HG03378 (cell line): ENCODE measurements around the gene ENDOV.

ENCODE experiments used
- ATAC-seq: cut with Tn5 transposase; IDR thresholded peaks from one replicate; pipeline ENCODE4 v1.9.1; 2021; ENCODE audit warnings: mild to moderate bottlenecking, moderate library complexity; ENCODE audit not compliant: unreplicated experiment

ENDOV gene

GRCh38 chr17:80414508-80414802 lies 512 bp upstream of the ENDOV start:
- no peak for ATAC-seq

GRCh38 chr17:80415626-80416137 lies 715 bp downstream of the ENDOV start:
- no peak for ATAC-seq

GRCh38 chr17:80416260-80416939 lies 1.4 kb downstream of the ENDOV start:
- no peak for ATAC-seq

GRCh38 chr17:80416940-80417293 lies 1.9 kb downstream of the ENDOV start:
- ATAC-seq: no peak

- no peak for ATAC-seq
These were observed 3.6 kb downstream of the ENDOV start for GRCh38 chr17:80418589-80418988.

- no peak for ATAC-seq
These were observed 4.3 kb downstream of the ENDOV start for GRCh38 chr17:80419255-80419654.

GRCh38 chr17:80421381-80422090 lies 6.6 kb downstream of the ENDOV start:
- ATAC-seq: no peak

- no peak for ATAC-seq
These were observed 7.3 kb downstream of the ENDOV start for GRCh38 chr17:80422276-80422675.

- ATAC-seq: no peak
These were observed 8.0 kb downstream of the ENDOV start for GRCh38 chr17:80422981-80423380.

GRCh38 chr17:80423536-80424225 lies 8.7 kb downstream of the ENDOV start:
- ATAC-seq: no peak

GRCh38 chr17:80424261-80424660 lies 9.3 kb downstream of the ENDOV start:
- no peak for ATAC-seq

GRCh38 chr17:80424878-80425765 lies 10.2 kb downstream of the ENDOV start:
- ATAC-seq: no peak

- ATAC-seq: no peak
These were observed 11.0 kb downstream of the ENDOV start for GRCh38 chr17:80425835-80426426.

- no peak for ATAC-seq
These were observed 11.8 kb downstream of the ENDOV start for GRCh38 chr17:80426671-80427326.

GRCh38 chr17:80427366-80428282 lies 12.7 kb downstream of the ENDOV start:
- ATAC-seq: no peak

GRCh38 chr17:80428363-80428762 lies 13.4 kb downstream of the ENDOV start:
- ATAC-seq: no peak

GRCh38 chr17:80428796-80429195 lies 13.8 kb downstream of the ENDOV start:
- ATAC-seq: no peak

GRCh38 chr17:80429356-80430275 lies 14.6 kb downstream of the ENDOV start:
- no peak for ATAC-seq
